Panc1 (cell line): ENCODE results near the gene GAL3ST2. TPM values are rescaled to one million over a fixed set of nuclear protein-coding genes. Genes with fewer than 3 reads are reported as not detected.

Source experiments
- ATAC-seq: fragments of 200-7000 bp; cut with Tn5 transposase; 2 replicates; pipeline ENCODE4 v1.9.1; 2020; ENCODE audit warnings: mild to moderate bottlenecking, moderate library complexity
- BruUV-seq: library from RNA; stranded (reverse); fragments of 400-500 nt; replicated peaks from 2 replicates; lab custom pipeline; 2021; lab: Mats Ljungman, UMichigan
- CTCF ChIA-PET: fragments of 300-600 bp; sonication (Branson Sonifier 250); formaldehyde crosslinking; loops from one replicate; lab custom pipeline; 2022; ENCODE audit warnings: antibody characterized with exemption; lab: Charles Lee
- POLR2A ChIA-PET: fragments of 300-600 bp; sonication (Branson Sonifier 250); formaldehyde crosslinking; loops from one replicate; lab custom pipeline; 2022; ENCODE audit warnings: antibody characterized with exemption; lab: Charles Lee
- DNase-seq: peaks from one replicate; pipeline ENCODE4 v3.0.0-alpha.2; 2010; ENCODE audit warnings: low read depth, low spot score
- H3K27ac ChIP-seq: 2 replicates; pipeline ENCODE4 v1.5.1; 2011; ENCODE audit warnings: mild to moderate bottlenecking, low read length, inconsistent platforms
- H3K27me3 ChIP-seq: fragments of 200-500 bp; sonication (Bioruptor generic); 2 replicates; pipeline ENCODE4 v1.6.0; 2014; ENCODE audit warnings: low read length, inconsistent platforms; ENCODE audit not compliant: control insufficient read depth, insufficient read depth
- H3K36me3 ChIP-seq: fragments of 200-500 bp; sonication (Bioruptor generic); 2 replicates; pipeline ENCODE4 v1.5.1; 2014; ENCODE audit warnings: inconsistent platforms, mild to moderate bottlenecking, low read length, moderate library complexity; ENCODE audit not compliant: control insufficient read depth, insufficient read depth
- H3K4me1 ChIP-seq: 2 replicates; pipeline ENCODE4 v1.5.1; 2011; ENCODE audit warnings: inconsistent platforms, mild to moderate bottlenecking, low read length, moderate library complexity; ENCODE audit not compliant: control insufficient read depth, insufficient read depth
- H3K4me3 ChIP-seq, 2 experiments: 2 replicates each; pipeline ENCODE4 v1.5.1; 2011 to 2012; ENCODE audit warnings: low read depth in 2 of 2, low read length in 2 of 2, mild to moderate bottlenecking in 2 of 2, inconsistent platforms in 1 of 2, moderate library complexity in 1 of 2
- H3K9me3 ChIP-seq: fragments of 200-500 bp; sonication (Bioruptor generic); 2 replicates; pipeline ENCODE4 v1.5.1; 2014; ENCODE audit warnings: low read depth, mild to moderate bottlenecking, inconsistent platforms, low read length, moderate library complexity; ENCODE audit not compliant: control insufficient read depth, insufficient read depth
- CTCF ChIP-seq: fragments of 450-650 bp; IDR thresholded peaks from 2 replicates; pipeline ENCODE4 v1.5.1; 2017; ENCODE audit warnings: mild to moderate bottlenecking
- POLR2AphosphoS5 ChIP-seq: IDR thresholded peaks from 2 replicates; pipeline ENCODE4 v1.6.1; 2012; ENCODE audit warnings: mild to moderate bottlenecking, low read depth, low read length, moderate library complexity
- REST ChIP-seq, 2 experiments: IDR thresholded peaks; 2 replicates each; pipeline ENCODE4 v1.6.1; 2011 to 2012; ENCODE audit warnings: low read depth in 2 of 2, control low read depth in 1 of 2, low read length in 1 of 2, mild to moderate bottlenecking in 1 of 2, moderate library complexity in 1 of 2; ENCODE audit not compliant: insufficient read depth in 1 of 2
- SIN3A ChIP-seq: IDR thresholded peaks from 2 replicates; pipeline ENCODE4 v1.6.1; 2012; ENCODE audit warnings: low read depth, mild to moderate bottlenecking, low read length, moderate library complexity, borderline replicate concordance; ENCODE audit not compliant: insufficient read depth
- TCF7L2 ChIP-seq: IDR thresholded peaks from 2 replicates; pipeline ENCODE4 v1.6.1; 2011; ENCODE audit warnings: mild to moderate bottlenecking, low read depth, low read length, inconsistent platforms
- in situ Hi-C: cut with HindIII; loops from 2 replicates; pipeline ENCODE4 v1.10.0; 2016; ENCODE audit warnings: low sequenced_read_pairs, low pct_unique_long_range_greater_than_20kb
- intact Hi-C: fragments of 100-400 bp; cut with micrococcal nuclease; formaldehyde crosslinking; loops from one replicate; pipeline ENCODE4 v1.10.0; 2022; ENCODE audit not compliant: unreplicated experiment
- total RNA-seq: library from RNA; stranded (reverse); gene quantifications from one replicate; pipeline ENCODE4 v1.2.1, GENCODE V29; 2021; ENCODE audit not compliant: unreplicated experiment

GAL3ST2 gene
- total RNA-seq, 1 experiment from 2014 or later: 1.6 TPM

GRCh38 chr2:241796209-241796608, 19.6 kb downstream of the GAL3ST2 start:
- intact Hi-C loops: no loop called here
- Histone ChIP-seq H3K27ac (no peak overlapping the region), H3K27me3 (no peaks in the 10 kb centered on the region), H3K4me3 (no peak overlapping the region), H3K36me3 (no peaks in the 10 kb centered on the region), H3K4me1 (no peaks in the 10 kb centered on the region), H3K9me3 (no peaks in the 10 kb centered on the region)
- POLR2A ChIA-PET: no interaction called here
- CTCF ChIA-PET: interaction anchor here (0.6 kb wide), 1 partner anchor 63 kb away, joined by 6 read pairs; no protein-coding TSS in a partner anchor
- DNase-seq: no peak
- no peak for TF ChIP-seq POLR2AphosphoS5
- no peak for TF ChIP-seq SIN3A
- TF ChIP-seq CTCF: no peak
- TF ChIP-seq TCF7L2: no peak
- TF ChIP-seq REST (IDR thresholded peaks at IDR 0.05; ENCODE audit: insufficient read depth in 1 of 2, low read depth in 2 of 2, low read length in 1 of 2): no peak
- no TSS peak for BruUV-seq
- in situ Hi-C loops: no loop called here
- no peak for ATAC-seq

GRCh38 chr2:241796610-241797138, 20.1 kb downstream of the GAL3ST2 start:
- ChIA-PET POLR2A (no interaction called here), CTCF (interaction anchor here (0.6 kb wide), 1 partner anchor 63 kb away, joined by 6 read pairs; no protein-coding TSS in a partner anchor)
- intact Hi-C loops: no loop called here
- H3K9me3 ChIP-seq: no peaks in the 10 kb centered on the region
- ATAC-seq (no peak), DNase-seq (no peak)
- no peak overlapping the region for H3K4me3 ChIP-seq
- H3K27me3 ChIP-seq: no peaks in the 10 kb centered on the region
- H3K36me3 ChIP-seq: no peaks in the 10 kb centered on the region
- BruUV-seq: no TSS peak
- H3K4me1 ChIP-seq: no peaks in the 10 kb centered on the region
- TF ChIP-seq SIN3A (no peak), TCF7L2 (no peak), CTCF (no peak), REST (IDR thresholded peaks at IDR 0.05; ENCODE audit: insufficient read depth in 1 of 2, low read depth in 2 of 2, low read length in 1 of 2) (no peak), POLR2AphosphoS5 (no peak)
- in situ Hi-C loops: no loop called here
- no peak overlapping the region for H3K27ac ChIP-seq
